ENCODE data around the gene MED8. TPM values are rescaled to one million over a fixed set of nuclear protein-coding genes. Genes with fewer than 3 reads are reported as not detected.

The MED8 gene
- total and polyA plus RNA-seq, 2 of the 13 experiments (the other 11 are each of a cell fraction or from before 2014, with no cell fraction given), result 16.9 to 77.4 TPM

- TF ChIP-seq KDM5B (CRISPR knock-in tag; IDR thresholded peaks at IDR 0.05; ENCODE audit: borderline replicate concordance) (no peak), ZIK1 (CRISPR knock-in tag; IDR thresholded peaks at IDR 0.05; ENCODE audit: borderline replicate concordance, low read depth) (no peak), RORA (CRISPR knock-in tag; IDR thresholded peaks at IDR 0.05) (no peak), STAT6 (CRISPR knock-in tag; IDR thresholded peaks at IDR 0.05; ENCODE audit: borderline replicate concordance) (no peak), ZNF224 (CRISPR knock-in tag; IDR thresholded peaks at IDR 0.05) (0 out of 2 replicates have a peak, but pooled peaks have one; percentile 53), ZNF672 (CRISPR knock-in tag; IDR thresholded peaks at IDR 0.05) (no peak), ZNF124 (CRISPR knock-in tag; IDR thresholded peaks at IDR 0.05) (no peak), SP5 (CRISPR knock-in tag; IDR thresholded peaks at IDR 0.05; ENCODE audit: borderline replicate concordance, low read depth) (no peak), ZNF407 (CRISPR knock-in tag; IDR thresholded peaks at IDR 0.05; ENCODE audit: not compliant biosample characterization) (no peak), EED (CRISPR knock-in tag; IDR thresholded peaks at IDR 0.05) (no peak), PHB2 (IDR thresholded peaks at IDR 0.05; ENCODE audit: partially characterized antibody) (no peak), IKZF4 (CRISPR knock-in tag; IDR thresholded peaks at IDR 0.05; ENCODE audit: borderline replicate concordance, low read depth, not compliant biosample characterization) (no peak), BCL6 (CRISPR knock-in tag; IDR thresholded peaks at IDR 0.05) (peak; percentile 88)
These were observed 31.4 kb downstream of the MED8 start (continued) for GRCh38 chr1:43358121-43358745.

All from HepG2 (cell line).